Measurements from ENCODE around the gene TPCN1. TPM values are rescaled to one million over a fixed set of nuclear protein-coding genes. Genes with fewer than 3 reads are reported as not detected.

TPCN1 gene
- total and polyA plus RNA-seq, 2 of the 13 experiments (the other 11 are each of a cell fraction or from before 2014, with no cell fraction given), result 8.0 to 26.8 TPM

GRCh38 chr12:113334786-113335539 lies 113.7 kb downstream of the TPCN1 start, which contains the start of gene SLC8B1 (continued):
- TF ChIP-seq ZNF772 (CRISPR knock-in tag; IDR thresholded peaks at IDR 0.05), result no peak; the same call in 1 of the 2 replicates
- no peak for TF ChIP-seq FOXA3 (CRISPR knock-in tag; IDR thresholded peaks at IDR 0.05)
- TF ChIP-seq, protein P1, sequence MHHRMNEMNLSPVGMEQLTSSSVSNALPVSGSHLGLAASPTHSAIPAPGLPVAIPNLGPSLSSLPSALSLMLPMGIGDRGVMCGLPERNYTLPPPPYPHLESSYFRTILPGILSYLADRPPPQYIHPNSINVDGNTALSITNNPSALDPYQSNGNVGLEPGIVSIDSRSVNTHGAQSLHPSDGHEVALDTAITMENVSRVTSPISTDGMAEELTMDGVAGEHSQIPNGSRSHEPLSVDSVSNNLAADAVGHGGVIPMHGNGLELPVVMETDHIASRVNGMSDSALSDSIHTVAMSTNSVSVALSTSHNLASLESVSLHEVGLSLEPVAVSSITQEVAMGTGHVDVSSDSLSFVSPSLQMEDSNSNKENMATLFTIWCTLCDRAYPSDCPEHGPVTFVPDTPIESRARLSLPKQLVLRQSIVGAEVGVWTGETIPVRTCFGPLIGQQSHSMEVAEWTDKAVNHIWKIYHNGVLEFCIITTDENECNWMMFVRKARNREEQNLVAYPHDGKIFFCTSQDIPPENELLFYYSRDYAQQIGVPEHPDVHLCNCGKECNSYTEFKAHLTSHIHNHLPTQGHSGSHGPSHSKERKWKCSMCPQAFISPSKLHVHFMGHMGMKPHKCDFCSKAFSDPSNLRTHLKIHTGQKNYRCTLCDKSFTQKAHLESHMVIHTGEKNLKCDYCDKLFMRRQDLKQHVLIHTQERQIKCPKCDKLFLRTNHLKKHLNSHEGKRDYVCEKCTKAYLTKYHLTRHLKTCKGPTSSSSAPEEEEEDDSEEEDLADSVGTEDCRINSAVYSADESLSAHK (CRISPR knock-in tag; IDR thresholded peaks at IDR 0.05; ENCODE audit: borderline replicate concordance), result no peak
- no peak for TF ChIP-seq ZBTB34 (CRISPR knock-in tag; IDR thresholded peaks at IDR 0.05)
- TF ChIP-seq ZNF335 (CRISPR knock-in tag; IDR thresholded peaks at IDR 0.05), result no peak
- TF ChIP-seq ARNTL (CRISPR knock-in tag; IDR thresholded peaks at IDR 0.05), result no peak
- no peak for TF ChIP-seq ZNF652 (CRISPR knock-in tag; IDR thresholded peaks at IDR 0.05; ENCODE audit: borderline replicate concordance, low read depth)
- TF ChIP-seq XRCC5 (optimal IDR thresholded peaks at IDR 0.05; ENCODE audit: low read length), result no peak
- TF ChIP-seq, protein P2, sequence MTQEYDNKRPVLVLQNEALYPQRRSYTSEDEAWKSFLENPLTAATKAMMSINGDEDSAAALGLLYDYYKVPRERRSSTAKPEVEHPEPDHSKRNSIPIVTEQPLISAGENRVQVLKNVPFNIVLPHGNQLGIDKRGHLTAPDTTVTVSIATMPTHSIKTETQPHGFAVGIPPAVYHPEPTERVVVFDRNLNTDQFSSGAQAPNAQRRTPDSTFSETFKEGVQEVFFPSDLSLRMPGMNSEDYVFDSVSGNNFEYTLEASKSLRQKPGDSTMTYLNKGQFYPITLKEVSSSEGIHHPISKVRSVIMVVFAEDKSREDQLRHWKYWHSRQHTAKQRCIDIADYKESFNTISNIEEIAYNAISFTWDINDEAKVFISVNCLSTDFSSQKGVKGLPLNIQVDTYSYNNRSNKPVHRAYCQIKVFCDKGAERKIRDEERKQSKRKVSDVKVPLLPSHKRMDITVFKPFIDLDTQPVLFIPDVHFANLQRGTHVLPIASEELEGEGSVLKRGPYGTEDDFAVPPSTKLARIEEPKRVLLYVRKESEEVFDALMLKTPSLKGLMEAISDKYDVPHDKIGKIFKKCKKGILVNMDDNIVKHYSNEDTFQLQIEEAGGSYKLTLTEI (CRISPR knock-in tag; conservative IDR thresholded peaks at IDR 0.05), result no peak
- no peak for TF ChIP-seq ATF7 (IDR thresholded peaks at IDR 0.05)
- no peak for TF ChIP-seq ATF7 (CRISPR knock-in tag; IDR thresholded peaks at IDR 0.05)
- no peak for TF ChIP-seq ZNF17 (CRISPR knock-in tag; IDR thresholded peaks at IDR 0.05)
- TF ChIP-seq ELF3 (CRISPR knock-in tag; IDR thresholded peaks at IDR 0.05), result peak; percentile 16; the same call in 1 of the 2 replicates
- TF ChIP-seq BRCA1 (CRISPR knock-in tag; IDR thresholded peaks at IDR 0.05), result no peak
- TF ChIP-seq TFDP2 (CRISPR knock-in tag; IDR thresholded peaks at IDR 0.05), result peak; percentile 85
- no peak for TF ChIP-seq DDIT3 (CRISPR knock-in tag; IDR thresholded peaks at IDR 0.05)
- TF ChIP-seq, protein P3, sequence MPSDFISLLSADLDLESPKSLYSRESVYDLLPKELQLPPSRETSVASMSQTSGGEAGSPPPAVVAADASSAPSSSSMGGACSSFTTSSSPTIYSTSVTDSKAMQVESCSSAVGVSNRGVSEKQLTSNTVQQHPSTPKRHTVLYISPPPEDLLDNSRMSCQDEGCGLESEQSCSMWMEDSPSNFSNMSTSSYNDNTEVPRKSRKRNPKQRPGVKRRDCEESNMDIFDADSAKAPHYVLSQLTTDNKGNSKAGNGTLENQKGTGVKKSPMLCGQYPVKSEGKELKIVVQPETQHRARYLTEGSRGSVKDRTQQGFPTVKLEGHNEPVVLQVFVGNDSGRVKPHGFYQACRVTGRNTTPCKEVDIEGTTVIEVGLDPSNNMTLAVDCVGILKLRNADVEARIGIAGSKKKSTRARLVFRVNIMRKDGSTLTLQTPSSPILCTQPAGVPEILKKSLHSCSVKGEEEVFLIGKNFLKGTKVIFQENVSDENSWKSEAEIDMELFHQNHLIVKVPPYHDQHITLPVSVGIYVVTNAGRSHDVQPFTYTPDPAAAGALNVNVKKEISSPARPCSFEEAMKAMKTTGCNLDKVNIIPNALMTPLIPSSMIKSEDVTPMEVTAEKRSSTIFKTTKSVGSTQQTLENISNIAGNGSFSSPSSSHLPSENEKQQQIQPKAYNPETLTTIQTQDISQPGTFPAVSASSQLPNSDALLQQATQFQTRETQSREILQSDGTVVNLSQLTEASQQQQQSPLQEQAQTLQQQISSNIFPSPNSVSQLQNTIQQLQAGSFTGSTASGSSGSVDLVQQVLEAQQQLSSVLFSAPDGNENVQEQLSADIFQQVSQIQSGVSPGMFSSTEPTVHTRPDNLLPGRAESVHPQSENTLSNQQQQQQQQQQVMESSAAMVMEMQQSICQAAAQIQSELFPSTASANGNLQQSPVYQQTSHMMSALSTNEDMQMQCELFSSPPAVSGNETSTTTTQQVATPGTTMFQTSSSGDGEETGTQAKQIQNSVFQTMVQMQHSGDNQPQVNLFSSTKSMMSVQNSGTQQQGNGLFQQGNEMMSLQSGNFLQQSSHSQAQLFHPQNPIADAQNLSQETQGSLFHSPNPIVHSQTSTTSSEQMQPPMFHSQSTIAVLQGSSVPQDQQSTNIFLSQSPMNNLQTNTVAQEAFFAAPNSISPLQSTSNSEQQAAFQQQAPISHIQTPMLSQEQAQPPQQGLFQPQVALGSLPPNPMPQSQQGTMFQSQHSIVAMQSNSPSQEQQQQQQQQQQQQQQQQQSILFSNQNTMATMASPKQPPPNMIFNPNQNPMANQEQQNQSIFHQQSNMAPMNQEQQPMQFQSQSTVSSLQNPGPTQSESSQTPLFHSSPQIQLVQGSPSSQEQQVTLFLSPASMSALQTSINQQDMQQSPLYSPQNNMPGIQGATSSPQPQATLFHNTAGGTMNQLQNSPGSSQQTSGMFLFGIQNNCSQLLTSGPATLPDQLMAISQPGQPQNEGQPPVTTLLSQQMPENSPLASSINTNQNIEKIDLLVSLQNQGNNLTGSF (CRISPR knock-in tag; IDR thresholded peaks at IDR 0.05), result 0 out of 2 replicates have a peak, but pooled peaks have one; percentile 70
